Adipocyte (in vitro differentiated cells): Measurements from ENCODE around the gene SLITRK3.

Source experiments
- DNase-seq: peaks from one replicate; pipeline ENCODE4 v3.0.0-alpha.2; 2015; ENCODE audit warnings: low read depth
- H3K27me3 ChIP-seq: replicated peaks from 2 replicates; pipeline ENCODE4 v1.7.0; 2013; ENCODE audit warnings: mild to moderate bottlenecking, low read length, moderate library complexity; ENCODE audit not compliant: control insufficient read depth, insufficient read depth
- H3K36me3 ChIP-seq: 2 replicates; pipeline ENCODE4 v1.7.0; 2013; ENCODE audit warnings: low read length, mild to moderate bottlenecking, moderate library complexity; ENCODE audit not compliant: control insufficient read depth, insufficient read depth, severe bottlenecking
- H3K4me1 ChIP-seq: 2 replicates; pipeline ENCODE4 v1.7.0; 2013; ENCODE audit warnings: mild to moderate bottlenecking, low read length, moderate library complexity; ENCODE audit not compliant: control insufficient read depth, insufficient read depth
- H3K4me3 ChIP-seq: 2 replicates; pipeline ENCODE4 v1.7.0; 2013; ENCODE audit warnings: mild to moderate bottlenecking, low read length, moderate library complexity
- H3K9ac ChIP-seq: 2 replicates; pipeline ENCODE4 v1.7.0; 2013; ENCODE audit warnings: mild to moderate bottlenecking, low read length, moderate library complexity
- H3K9me3 ChIP-seq: 2 replicates; pipeline ENCODE4 v1.7.0; 2013; ENCODE audit warnings: mild to moderate bottlenecking, low read length, moderate library complexity; ENCODE audit not compliant: control insufficient read depth

The SLITRK3 gene, protein sequence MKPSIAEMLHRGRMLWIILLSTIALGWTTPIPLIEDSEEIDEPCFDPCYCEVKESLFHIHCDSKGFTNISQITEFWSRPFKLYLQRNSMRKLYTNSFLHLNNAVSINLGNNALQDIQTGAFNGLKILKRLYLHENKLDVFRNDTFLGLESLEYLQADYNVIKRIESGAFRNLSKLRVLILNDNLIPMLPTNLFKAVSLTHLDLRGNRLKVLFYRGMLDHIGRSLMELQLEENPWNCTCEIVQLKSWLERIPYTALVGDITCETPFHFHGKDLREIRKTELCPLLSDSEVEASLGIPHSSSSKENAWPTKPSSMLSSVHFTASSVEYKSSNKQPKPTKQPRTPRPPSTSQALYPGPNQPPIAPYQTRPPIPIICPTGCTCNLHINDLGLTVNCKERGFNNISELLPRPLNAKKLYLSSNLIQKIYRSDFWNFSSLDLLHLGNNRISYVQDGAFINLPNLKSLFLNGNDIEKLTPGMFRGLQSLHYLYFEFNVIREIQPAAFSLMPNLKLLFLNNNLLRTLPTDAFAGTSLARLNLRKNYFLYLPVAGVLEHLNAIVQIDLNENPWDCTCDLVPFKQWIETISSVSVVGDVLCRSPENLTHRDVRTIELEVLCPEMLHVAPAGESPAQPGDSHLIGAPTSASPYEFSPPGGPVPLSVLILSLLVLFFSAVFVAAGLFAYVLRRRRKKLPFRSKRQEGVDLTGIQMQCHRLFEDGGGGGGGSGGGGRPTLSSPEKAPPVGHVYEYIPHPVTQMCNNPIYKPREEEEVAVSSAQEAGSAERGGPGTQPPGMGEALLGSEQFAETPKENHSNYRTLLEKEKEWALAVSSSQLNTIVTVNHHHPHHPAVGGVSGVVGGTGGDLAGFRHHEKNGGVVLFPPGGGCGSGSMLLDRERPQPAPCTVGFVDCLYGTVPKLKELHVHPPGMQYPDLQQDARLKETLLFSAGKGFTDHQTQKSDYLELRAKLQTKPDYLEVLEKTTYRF

DNA sequence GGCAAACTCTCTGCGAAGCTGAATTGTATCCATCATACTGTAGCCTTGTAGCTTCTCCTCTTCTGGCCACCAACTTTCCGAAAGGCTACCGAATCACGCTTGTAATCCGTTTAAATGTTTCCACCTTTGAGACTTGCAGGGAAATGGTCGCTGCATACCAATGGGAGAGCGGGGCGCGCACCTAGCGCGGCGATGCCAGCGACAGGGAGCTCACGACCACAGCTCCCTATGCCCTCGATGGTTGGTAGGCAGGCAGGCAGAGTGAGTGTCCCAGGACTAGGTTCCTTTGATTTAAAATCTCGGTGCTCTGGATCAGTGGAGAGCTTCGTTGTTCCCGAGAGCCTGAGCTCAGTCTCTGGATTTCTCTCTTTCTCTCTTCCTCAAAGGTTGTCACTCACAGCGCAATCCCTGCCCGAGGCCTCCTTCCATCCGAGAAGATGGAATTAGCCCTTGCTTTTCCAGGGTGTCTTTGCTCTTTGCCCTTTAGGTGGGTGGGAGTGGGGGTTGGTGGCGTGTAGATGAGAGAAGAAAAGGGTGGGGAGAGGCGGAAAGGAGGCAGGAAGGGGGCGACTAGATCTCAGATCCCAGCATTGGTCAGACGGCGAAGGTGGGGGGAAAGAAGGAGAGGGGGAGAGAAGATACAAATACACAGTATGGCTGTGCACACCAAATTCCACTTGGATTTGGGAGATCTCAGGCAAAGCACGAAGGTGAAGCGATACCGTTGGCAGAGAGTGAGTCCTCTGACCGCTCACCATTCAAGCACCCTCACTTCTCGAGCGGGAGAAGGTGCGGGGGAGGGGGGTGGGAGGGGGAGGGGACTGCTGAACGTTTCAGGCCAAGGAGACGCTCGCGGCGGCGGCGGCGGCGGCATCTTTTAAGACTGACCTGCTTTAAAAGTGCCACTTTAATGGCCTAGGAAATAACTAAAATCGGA lies at the start of gene SLITRK3:
SLITRK3 (minus strand) TSS at position 745 of the 937 bp plus-strand sequence. CDS start 5,554 bp downstream, outside the sequence.
- no peaks in the 10 kb centered on the region for H3K36me3 ChIP-seq
- peak within 1 kb of the TSS; percentile 77 for H3K4me3 ChIP-seq
- no peak for DNase-seq
- peaks cover 17% of the 10 kb centered on the region for H3K4me1 ChIP-seq
- peaks cover 55% of the 10 kb centered on the region for H3K27me3 ChIP-seq
- no peaks in the 10 kb centered on the region for H3K9me3 ChIP-seq
- H3K9ac ChIP-seq = no peak within 1 kb of the TSS

DNA sequence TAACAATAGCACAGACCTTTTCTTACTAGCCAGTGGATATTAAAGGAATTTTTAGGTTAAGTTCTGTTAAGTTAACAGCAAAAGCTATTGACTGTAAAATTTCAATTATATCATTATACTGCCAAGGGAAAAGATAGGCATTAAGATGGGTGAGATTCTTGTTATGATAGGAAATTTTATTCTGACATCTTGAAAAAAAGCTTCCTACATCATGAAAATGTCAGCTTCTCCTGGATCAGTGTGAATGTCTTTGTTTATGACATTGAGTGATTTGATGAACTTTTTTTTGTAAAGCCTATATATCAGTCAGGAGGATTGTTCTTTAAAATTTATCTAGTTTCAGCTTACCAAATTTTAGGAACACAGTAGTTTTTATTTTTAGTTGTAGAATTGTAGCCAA lies 47.4 kb upstream of the SLITRK3 start:
- H3K9me3 ChIP-seq = no peaks in the 10 kb centered on the region
- DNase-seq = no peak
- no peaks in the 10 kb centered on the region for H3K4me1 ChIP-seq
- no peaks in the 10 kb centered on the region for H3K27me3 ChIP-seq
- no peak overlapping the region for H3K9ac ChIP-seq
- H3K36me3 ChIP-seq = no peaks in the 10 kb centered on the region
- H3K4me3 ChIP-seq = no peak overlapping the region

DNA sequence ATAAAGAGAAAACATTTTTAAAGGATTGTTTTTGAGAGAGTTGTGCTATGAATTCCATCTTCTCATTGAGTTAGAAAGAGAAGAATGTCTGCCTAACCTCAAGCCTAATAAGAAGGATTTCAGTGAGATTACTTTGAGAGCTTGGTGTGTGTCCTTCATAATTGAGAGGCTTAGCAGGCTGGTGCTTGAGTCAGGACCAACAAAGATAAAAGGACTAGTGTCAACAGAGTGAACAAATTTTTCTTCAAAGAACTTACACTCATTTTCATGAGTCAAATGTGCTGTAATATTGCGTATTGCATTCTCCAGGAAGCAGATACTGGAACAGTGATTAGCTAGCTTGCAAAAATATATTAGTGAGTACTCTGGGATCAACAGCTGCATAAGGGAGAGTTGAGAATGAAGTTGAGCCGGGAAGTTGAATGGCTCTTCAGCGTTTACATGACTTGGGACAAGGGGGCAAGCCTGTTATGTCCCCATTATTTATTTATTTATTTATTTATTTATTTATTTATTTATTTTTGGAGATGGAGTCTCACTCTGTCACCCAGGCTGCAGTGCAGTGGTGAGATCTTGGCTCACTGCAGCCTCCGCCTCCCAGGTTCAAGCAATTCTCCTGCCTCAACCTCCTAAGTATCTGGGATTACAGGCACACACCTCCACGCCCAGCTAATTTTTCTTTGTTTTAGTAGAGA lies 37.5 kb upstream of the SLITRK3 start:
- Histone ChIP-seq H3K27me3 (no peaks in the 10 kb centered on the region), H3K4me3 (no peak overlapping the region), H3K9ac (no peak overlapping the region), H3K36me3 (no peaks in the 10 kb centered on the region), H3K4me1 (no peaks in the 10 kb centered on the region), H3K9me3 (no peaks in the 10 kb centered on the region)
- no peak for DNase-seq

DNA sequence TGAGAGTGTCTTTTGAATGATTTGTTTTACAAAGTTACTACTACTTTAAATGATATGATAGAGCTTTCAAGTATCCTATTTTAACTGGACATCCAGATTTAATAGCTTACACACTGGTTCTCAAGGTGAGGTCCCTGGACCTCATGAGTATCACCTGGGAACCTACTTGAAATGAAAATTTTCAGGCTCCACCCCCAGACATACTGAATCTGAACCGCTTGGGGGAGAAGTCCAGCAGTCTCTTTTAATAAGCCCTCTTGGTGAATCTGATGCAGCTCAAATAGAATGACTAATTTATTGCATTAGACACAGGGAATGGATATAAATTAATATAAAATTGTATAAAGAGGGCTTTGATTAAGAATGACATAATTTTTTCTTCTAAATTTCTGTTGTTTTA lies 29.4 kb upstream of the SLITRK3 start:
- DNase-seq = no peak
- H3K4me3 ChIP-seq = no peak overlapping the region
- no peak overlapping the region for H3K9ac ChIP-seq
- no peaks in the 10 kb centered on the region for H3K36me3 ChIP-seq
- H3K27me3 ChIP-seq = no peaks in the 10 kb centered on the region
- no peaks in the 10 kb centered on the region for H3K4me1 ChIP-seq
- H3K9me3 ChIP-seq = no peaks in the 10 kb centered on the region

DNA sequence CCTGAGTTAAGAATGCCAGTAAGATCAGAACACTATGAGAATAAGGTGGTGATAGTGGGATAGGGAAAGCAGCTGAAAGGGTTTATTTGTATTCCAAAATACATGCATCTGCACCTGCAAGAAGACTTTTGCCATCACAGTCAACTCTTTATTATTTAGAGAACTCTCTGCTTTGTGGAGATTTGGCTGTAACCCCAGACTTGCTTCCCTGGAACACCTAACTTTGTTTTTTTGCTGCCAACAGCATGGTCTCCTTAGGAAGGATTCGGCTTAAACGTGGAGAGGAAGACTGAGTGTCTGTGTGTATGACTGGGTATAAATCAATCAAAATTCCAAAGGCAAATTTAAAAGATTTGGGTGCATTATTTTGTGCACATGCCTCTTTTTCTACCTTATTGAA lies 21.6 kb upstream of the SLITRK3 start:
- Histone ChIP-seq H3K4me3 (no peak overlapping the region), H3K27me3 (no peaks in the 10 kb centered on the region), H3K4me1 (no peaks in the 10 kb centered on the region), H3K9me3 (no peaks in the 10 kb centered on the region), H3K36me3 (no peaks in the 10 kb centered on the region), H3K9ac (no peak overlapping the region)
- DNase-seq = no peak

DNA sequence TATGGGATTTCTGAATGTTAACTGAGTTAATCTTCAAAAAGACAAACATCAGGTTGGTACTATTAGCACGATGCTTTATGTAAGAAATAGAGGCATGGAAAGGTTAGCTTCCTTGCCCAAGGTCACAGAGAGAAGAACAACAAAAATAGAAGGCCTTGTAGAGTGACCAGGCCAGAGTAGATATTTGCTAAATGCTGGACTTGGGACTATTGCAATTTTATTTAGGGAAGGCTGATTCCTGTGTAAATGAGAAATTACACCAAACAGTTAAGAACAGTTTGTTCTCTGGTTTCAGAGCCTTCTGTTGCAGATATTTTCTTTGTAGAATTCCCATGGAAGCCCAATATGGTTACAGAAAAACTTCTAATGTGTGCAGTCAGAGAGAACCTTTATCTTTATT lies 16.4 kb upstream of the SLITRK3 start:
- no peak overlapping the region for H3K9ac ChIP-seq
- H3K9me3 ChIP-seq = no peaks in the 10 kb centered on the region
- DNase-seq = no peak
- H3K27me3 ChIP-seq = no peaks in the 10 kb centered on the region
- H3K4me1 ChIP-seq = no peaks in the 10 kb centered on the region
- H3K4me3 ChIP-seq = no peak overlapping the region
- no peaks in the 10 kb centered on the region for H3K36me3 ChIP-seq

DNA sequence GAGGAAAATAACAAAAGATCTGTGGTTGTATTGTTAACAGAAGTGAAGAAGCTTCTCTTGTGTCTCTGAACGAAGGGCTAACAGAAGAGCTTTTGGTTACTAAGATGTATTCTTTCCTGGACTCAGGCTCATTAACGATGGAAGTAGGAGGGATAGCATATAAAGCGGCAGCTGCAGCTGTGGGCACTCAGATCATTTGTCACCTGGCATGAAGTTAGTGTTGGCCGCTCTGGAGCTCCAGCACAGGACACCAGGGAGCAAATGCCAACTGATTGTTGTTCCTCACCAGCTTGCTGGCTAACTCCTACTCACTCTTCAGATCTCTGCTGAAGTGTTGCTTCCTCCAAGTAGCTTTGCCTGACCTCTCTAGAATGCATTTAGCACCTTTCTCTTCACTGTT lies 15.5 kb upstream of the SLITRK3 start:
- Histone ChIP-seq H3K36me3 (no peaks in the 10 kb centered on the region), H3K9me3 (no peaks in the 10 kb centered on the region), H3K4me1 (peaks cover 4% of the 10 kb centered on the region), H3K4me3 (no peak overlapping the region), H3K27me3 (no peaks in the 10 kb centered on the region), H3K9ac (no peak overlapping the region)
- DNase-seq = no peak

DNA sequence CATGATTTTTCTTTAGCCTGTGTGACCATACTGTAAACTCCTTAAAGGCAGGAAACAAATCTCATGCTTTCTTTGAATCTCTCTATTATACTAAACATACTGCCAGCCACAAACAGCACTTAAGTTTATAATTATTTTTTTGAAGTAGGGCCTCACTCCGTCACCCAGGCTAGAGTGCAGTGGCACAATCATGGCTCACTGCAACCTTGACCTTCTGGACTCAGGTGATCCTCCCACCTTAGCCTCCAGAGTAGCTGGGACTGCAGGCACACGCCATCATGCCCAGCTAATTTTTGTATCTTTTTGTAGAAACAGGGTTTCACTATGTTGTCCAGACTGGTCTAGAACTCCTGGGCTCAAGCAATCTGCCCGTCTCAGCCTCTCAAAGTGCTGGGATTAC lies 14.5 kb upstream of the SLITRK3 start:
- H3K4me3 ChIP-seq = no peak overlapping the region
- no peak for DNase-seq
- H3K4me1 ChIP-seq = peaks cover 4% of the 10 kb centered on the region
- H3K9me3 ChIP-seq = no peaks in the 10 kb centered on the region
- no peak overlapping the region for H3K9ac ChIP-seq
- H3K36me3 ChIP-seq = no peaks in the 10 kb centered on the region
- H3K27me3 ChIP-seq = no peaks in the 10 kb centered on the region

DNA sequence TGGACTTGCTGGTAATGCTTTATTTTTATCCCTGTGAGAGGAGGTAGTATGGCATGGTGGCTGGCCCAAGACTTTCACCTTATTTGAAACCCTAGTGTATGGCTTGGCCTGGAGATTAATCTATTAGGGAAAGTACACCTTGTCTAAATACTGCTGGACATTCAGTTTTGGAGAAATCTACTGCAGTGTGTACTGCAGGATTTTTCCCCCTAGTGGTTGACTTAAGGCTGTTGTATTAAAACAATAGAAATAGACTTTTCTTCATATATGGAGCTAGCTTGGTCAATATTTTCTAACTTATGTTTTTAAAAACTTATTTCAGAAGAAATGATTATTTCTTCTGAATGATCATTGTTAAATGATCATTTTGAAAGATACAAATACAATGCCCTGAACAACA lies 13.9 kb upstream of the SLITRK3 start:
- Histone ChIP-seq H3K9ac (no peak overlapping the region), H3K9me3 (no peaks in the 10 kb centered on the region)
- no peak for DNase-seq

DNA sequence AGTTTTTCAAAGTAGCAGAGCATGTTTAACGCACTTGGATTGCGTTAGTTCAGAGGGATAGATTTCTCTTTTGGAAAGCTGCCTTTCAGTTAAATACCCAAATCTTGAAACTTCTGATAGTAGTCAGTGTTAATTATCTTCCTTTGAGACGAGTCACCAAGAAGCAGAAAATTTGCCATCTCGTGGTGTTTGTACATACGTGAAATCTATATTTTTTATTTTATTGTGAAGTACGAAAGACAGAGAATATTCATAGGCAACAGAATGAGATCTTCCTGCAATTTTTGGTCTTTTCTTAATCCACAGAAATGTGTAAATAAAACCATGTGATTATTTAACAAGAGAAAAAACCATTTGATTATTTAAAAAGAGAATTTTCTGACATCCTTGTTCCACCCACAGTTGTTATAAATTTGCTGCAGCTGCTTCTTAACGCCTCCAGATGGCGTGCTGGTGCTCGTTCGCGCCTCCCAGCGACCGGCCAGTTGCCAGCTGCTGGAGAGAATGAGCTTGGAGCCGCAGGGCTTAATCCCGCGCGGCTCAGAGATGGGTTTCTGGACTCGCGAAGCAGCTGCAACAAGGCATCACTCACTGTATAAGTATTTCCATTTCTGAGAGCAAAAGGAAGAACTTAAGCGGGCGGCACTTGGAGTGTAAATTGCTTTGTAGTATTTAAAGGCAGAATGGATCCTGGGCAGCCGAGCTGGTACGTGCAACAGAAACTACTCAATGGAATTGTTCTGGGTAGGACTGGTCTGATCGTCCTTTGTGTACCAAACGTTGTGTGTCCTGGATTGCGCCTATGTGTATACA lies 10.5 kb upstream of the SLITRK3 start:
- peak overlapping the region; percentile 86 for H3K4me3 ChIP-seq
- no peaks in the 10 kb centered on the region for H3K36me3 ChIP-seq
- H3K9me3 ChIP-seq = no peaks in the 10 kb centered on the region
- peak overlapping the region; percentile 65 for H3K9ac ChIP-seq
- peaks cover 4% of the 10 kb centered on the region for H3K4me1 ChIP-seq
- H3K27me3 ChIP-seq = no peaks in the 10 kb centered on the region
- DNase-seq = peak; percentile 88

More for the DNA sequence above, 13.9 kb upstream of the SLITRK3 start:
- Histone ChIP-seq H3K4me3 (no peak overlapping the region), H3K4me1 (peaks cover 4% of the 10 kb centered on the region), H3K36me3 (no peaks in the 10 kb centered on the region), H3K27me3 (no peaks in the 10 kb centered on the region)
